HepG2 (cell line): ENCODE measurements around the gene PPFIA4. TPM values are rescaled to one million over a fixed set of nuclear protein-coding genes. Genes with fewer than 3 reads are reported as not detected.

Source experiments
- HOXA9 ChIP-seq: sonication (generic); formaldehyde crosslinking; IDR thresholded peaks from 2 replicates; pipeline ENCODE4 v1.8.1; 2022; ENCODE audit warnings: missing genetic modification reagents, mild to moderate bottlenecking, moderate library complexity, borderline replicate concordance
- ISX ChIP-seq: sonication (generic); formaldehyde crosslinking; conservative IDR thresholded peaks from 2 replicates; pipeline ENCODE4 v1.5.0; 2020; ENCODE audit warnings: missing genetic modification reagents
- MAFK ChIP-seq, 2 experiments: IDR thresholded peaks in 1 of 2; conservative IDR thresholded peaks in 1 of 2; 2 replicates each; pipeline ENCODE4 v1.6.1; 2011; ENCODE audit warnings: improper control_type of control experiment in 2 of 2, low read length in 2 of 2
- MBD4 ChIP-seq: IDR thresholded peaks from 2 replicates; pipeline ENCODE4 v1.6.1; 2012; ENCODE audit warnings: low read length, inconsistent platforms, borderline replicate concordance
- MNT ChIP-seq: fragments of 450-650 bp; IDR thresholded peaks from 2 replicates; pipeline ENCODE4 v1.6.1; 2016
- PHF21A ChIP-seq: sonication (generic); formaldehyde crosslinking; IDR thresholded peaks from 2 replicates; pipeline ENCODE4 v1.5.0; 2020; ENCODE audit warnings: mild to moderate bottlenecking, missing genetic modification reagents
- TEAD3 ChIP-seq: optimal IDR thresholded peaks from 2 replicates; pipeline ENCODE3; 2016; ENCODE audit warnings: borderline replicate concordance
- UBTF ChIP-seq: sonication (generic); formaldehyde crosslinking; IDR thresholded peaks from 2 replicates; pipeline ENCODE4 v1.4.0; 2020; ENCODE audit warnings: mild to moderate bottlenecking, missing genetic modification reagents
- ZBTB7B ChIP-seq: sonication (generic); formaldehyde crosslinking; IDR thresholded peaks from 2 replicates; pipeline ENCODE4 v1.4.0; 2020; ENCODE audit warnings: missing genetic modification reagents
- ZFP36 ChIP-seq: fragments of 150-350 bp; IDR thresholded peaks from 2 replicates; pipeline ENCODE4 v1.6.1; 2018; ENCODE audit warnings: borderline replicate concordance, low read length, low read depth; ENCODE audit not compliant: partially characterized antibody
- ZFP36L2 ChIP-seq: sonication (generic); formaldehyde crosslinking; IDR thresholded peaks from 2 replicates; pipeline ENCODE4 v1.4.0; 2020; ENCODE audit warnings: missing genetic modification reagents
- ZNF235 ChIP-seq: sonication (generic); formaldehyde crosslinking; IDR thresholded peaks from 2 replicates; pipeline ENCODE4 v1.8.1; 2023; ENCODE audit warnings: mild to moderate bottlenecking, missing genetic modification reagents, borderline replicate concordance
- ZNF367 ChIP-seq: sonication (generic); formaldehyde crosslinking; IDR thresholded peaks from 2 replicates; pipeline ENCODE4 v1.4.0; 2020; ENCODE audit warnings: missing genetic modification reagents, borderline replicate concordance
- ZNF460 ChIP-seq: sonication (generic); formaldehyde crosslinking; IDR thresholded peaks from 2 replicates; pipeline ENCODE4 v1.5.1; 2020; ENCODE audit warnings: missing genetic modification reagents, mild to moderate bottlenecking, borderline replicate concordance
- ZNF503 ChIP-seq: sonication (generic); formaldehyde crosslinking; IDR thresholded peaks from 2 replicates; pipeline ENCODE4 v1.4.0; 2020; ENCODE audit warnings: missing genetic modification reagents
- ZNF552 ChIP-seq: sonication (generic); formaldehyde crosslinking; IDR thresholded peaks from 2 replicates; pipeline ENCODE4 v1.9.0; 2022; ENCODE audit warnings: missing genetic modification reagents, mild to moderate bottlenecking, borderline replicate concordance
- ZNF672 ChIP-seq: sonication (generic); formaldehyde crosslinking; IDR thresholded peaks from 2 replicates; pipeline ENCODE4 v1.8.1; 2022; ENCODE audit warnings: missing genetic modification reagents
- ZNF709 ChIP-seq: sonication (generic); formaldehyde crosslinking; IDR thresholded peaks from 2 replicates; pipeline ENCODE4 v1.5.0; 2020; ENCODE audit warnings: mild to moderate bottlenecking, missing genetic modification reagents
- ZNF891 ChIP-seq: sonication (generic); formaldehyde crosslinking; IDR thresholded peaks from 2 replicates; pipeline ENCODE4 v1.5.0; 2020; ENCODE audit warnings: mild to moderate bottlenecking, missing genetic modification reagents
- polyA plus RNA-seq, 8 experiments: library from polyadenylated mRNA; depleted of rRNA in 3 of 8; stranded (reverse) in 7 of 8; unstranded in 1 of 8; fragments of >200 nt; fragmentation: Illumina TruSeq in 4 of 8; extraction: Trizol in 4 of 8; gene quantifications; 2 replicates each; pipeline versions ENCODE4 v1.2.1 to v1.2.3, GENCODE V29; 2011 to 2016; ENCODE audit warnings: low read depth in 4 of 8, missing spikeins in 1 of 8, mixed read lengths in 1 of 8; ENCODE audit not compliant: insufficient read depth in 1 of 8
- total RNA-seq, 5 experiments: library from RNA; depleted of rRNA; stranded (reverse); fragments of >200 nt; fragmentation: Illumina TruSeq; extraction: Trizol; gene quantifications; 2 replicates each; pipeline ENCODE4 v1.2.3, GENCODE V29; 2016; ENCODE audit warnings: low read depth in 1 of 5
- TF ChIP-seq, protein P1 (sequence below): sonication (generic); formaldehyde crosslinking; IDR thresholded peaks from 2 replicates; pipeline ENCODE4 v1.5.0; 2020; ENCODE audit warnings: missing genetic modification reagents, mild to moderate bottlenecking, borderline replicate concordance
- TF ChIP-seq, protein P2 (sequence below): sonication (generic); formaldehyde crosslinking; IDR thresholded peaks from 2 replicates; pipeline ENCODE4 v1.5.0; 2020; ENCODE audit warnings: mild to moderate bottlenecking, low read depth, missing genetic modification reagents, borderline replicate concordance

The PPFIA4 gene
- total and polyA plus RNA-seq, 2 of the 13 experiments (the other 11 are each of a cell fraction or from before 2014, with no cell fraction given) = 6.4 TPM; not detected in 1

DNA sequence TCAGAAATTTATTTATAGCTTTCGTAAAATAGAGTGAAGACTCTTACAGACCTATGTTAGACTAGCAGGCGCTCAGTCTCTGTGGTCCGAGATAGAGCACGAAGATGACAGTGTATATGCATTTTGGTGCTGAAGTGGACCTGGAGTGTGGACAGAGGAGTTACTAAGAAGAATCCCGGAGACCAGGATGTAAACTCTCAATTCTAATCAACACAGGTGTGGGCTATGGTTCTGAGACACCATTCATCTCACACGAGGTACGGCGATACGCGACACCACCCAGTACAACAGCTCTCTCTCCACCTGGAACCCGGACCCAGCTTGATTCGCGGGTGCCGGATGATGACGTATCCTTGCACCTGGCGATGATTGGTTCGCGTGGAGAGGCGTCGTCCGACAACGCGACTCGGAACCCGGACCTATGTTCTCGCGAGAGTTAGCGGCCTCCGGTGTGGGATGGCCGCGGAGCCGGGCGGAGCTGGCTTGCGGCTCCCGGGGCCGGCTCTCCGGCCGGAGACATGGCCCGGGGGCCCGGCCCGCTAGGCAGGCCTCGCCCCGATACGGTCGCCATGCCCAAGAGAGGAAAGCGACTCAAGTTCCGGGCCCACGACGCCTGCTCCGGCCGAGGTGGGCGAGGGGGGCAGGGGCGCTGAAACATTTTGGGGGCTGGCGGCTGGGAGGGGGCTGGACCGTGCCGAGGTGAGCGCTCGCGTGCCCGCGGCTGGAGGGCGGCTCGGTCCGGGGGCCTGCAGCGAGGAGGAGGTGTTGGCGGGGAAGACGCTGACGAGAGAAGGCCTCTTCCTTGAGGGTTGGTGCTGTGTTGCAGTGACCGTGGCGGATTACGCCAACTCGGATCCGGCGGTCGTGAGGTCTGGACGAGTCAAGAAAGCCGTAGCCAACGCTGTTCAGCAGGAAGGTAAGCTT, 19.1 kb upstream of the PPFIA4 start, which contains the start of gene TMEM183A (continued):
- TF ChIP-seq MNT = peak; percentile 36; the same call in 1 of the 2 replicates
- no peak; the same call in 1 of the 2 replicates for TF ChIP-seq ZNF460 (CRISPR knock-in tag)
- no peak for TF ChIP-seq MBD4
- TF ChIP-seq, protein P1, sequence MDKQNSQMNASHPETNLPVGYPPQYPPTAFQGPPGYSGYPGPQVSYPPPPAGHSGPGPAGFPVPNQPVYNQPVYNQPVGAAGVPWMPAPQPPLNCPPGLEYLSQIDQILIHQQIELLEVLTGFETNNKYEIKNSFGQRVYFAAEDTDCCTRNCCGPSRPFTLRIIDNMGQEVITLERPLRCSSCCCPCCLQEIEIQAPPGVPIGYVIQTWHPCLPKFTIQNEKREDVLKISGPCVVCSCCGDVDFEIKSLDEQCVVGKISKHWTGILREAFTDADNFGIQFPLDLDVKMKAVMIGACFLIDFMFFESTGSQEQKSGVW = no peak
- TF ChIP-seq ZNF709 (CRISPR knock-in tag) = peak; percentile 59; the same call in 1 of the 2 replicates
- TF ChIP-seq, protein P2, sequence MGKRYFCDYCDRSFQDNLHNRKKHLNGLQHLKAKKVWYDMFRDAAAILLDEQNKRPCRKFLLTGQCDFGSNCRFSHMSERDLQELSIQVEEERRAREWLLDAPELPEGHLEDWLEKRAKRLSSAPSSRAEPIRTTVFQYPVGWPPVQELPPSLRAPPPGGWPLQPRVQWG = no peak
- no peak for TF ChIP-seq ZNF367 (CRISPR knock-in tag)
- TF ChIP-seq UBTF (CRISPR knock-in tag) = peak; percentile 81
- no peak for TF ChIP-seq ZBTB7B (CRISPR knock-in tag)
- TF ChIP-seq ZNF672 (CRISPR knock-in tag) = no peak
- TF ChIP-seq ZFP36L2 (CRISPR knock-in tag) = no peak
- TF ChIP-seq ZNF503 = no peak
- no peak for TF ChIP-seq MAFK (conservative IDR thresholded peaks at IDR 0.05 in 1 of 2, IDR thresholded peaks at IDR 0.05 in 1 of 2; ENCODE audit: low read length in 2 of 2)
- peak; percentile 24; the same call in 1 of the 2 replicates for TF ChIP-seq ZNF235 (CRISPR knock-in tag)
- no peak for TF ChIP-seq ZFP36
- no peak for TF ChIP-seq ZNF891 (CRISPR knock-in tag)
- peak; percentile 63 for TF ChIP-seq TEAD3 (CRISPR knock-in tag)
- TF ChIP-seq PHF21A (CRISPR knock-in tag) = no peak
- TF ChIP-seq ISX = no peak
- TF ChIP-seq HOXA9 (CRISPR knock-in tag) = no peak; the same call in 1 of the 2 replicates
- peak; percentile 66; the same call in 1 of the 2 replicates for TF ChIP-seq ZNF552 (CRISPR knock-in tag)
